HepG2 (cell line): Measurements from ENCODE around the gene KIF20A. TPM values are rescaled to one million over a fixed set of nuclear protein-coding genes. Genes with fewer than 3 reads are reported as not detected.

Experiments used
- ARID5B ChIP-seq: IDR thresholded peaks from 2 replicates; pipeline ENCODE4 v1.4.0; 2020; ENCODE audit warnings: mild to moderate bottlenecking, missing genetic modification reagents
- ARNT2 ChIP-seq: sonication (generic); formaldehyde crosslinking; IDR thresholded peaks from 2 replicates; pipeline ENCODE4 v1.8.0; 2022; ENCODE audit warnings: mild to moderate bottlenecking, low read depth, missing genetic modification reagents, moderate library complexity
- CBX2 ChIP-seq, 2 experiments: fragments of 200-600 bp in 1 of 2; sonication (generic); formaldehyde crosslinking in 1 of 2; IDR thresholded peaks; 2 replicates each; pipeline versions ENCODE4 v1.7.0 to v1.8.1; 2018 to 2022; ENCODE audit warnings: low read depth in 2 of 2, low read length in 1 of 2, mild to moderate bottlenecking in 1 of 2, missing genetic modification reagents in 1 of 2
- DR1 ChIP-seq: sonication (generic); formaldehyde crosslinking; IDR thresholded peaks from 2 replicates; pipeline ENCODE4 v1.8.0; 2021; ENCODE audit warnings: mild to moderate bottlenecking, missing genetic modification reagents, inconsistent platforms
- E2F2 ChIP-seq: sonication (generic); formaldehyde crosslinking; IDR thresholded peaks from 2 replicates; pipeline ENCODE4 v1.4.0; 2020; ENCODE audit warnings: missing genetic modification reagents, borderline replicate concordance
- E2F5 ChIP-seq: sonication (generic); formaldehyde crosslinking; conservative IDR thresholded peaks from 2 replicates; pipeline ENCODE4 v1.4.0; 2020; ENCODE audit warnings: missing genetic modification reagents
- ETV5 ChIP-seq: IDR thresholded peaks from 2 replicates; pipeline ENCODE4 v1.6.1; 2018; ENCODE audit warnings: missing biosample characterization, missing genetic modification reagents, inconsistent platforms, borderline replicate concordance
- MAFK ChIP-seq, 2 experiments: IDR thresholded peaks in 1 of 2; conservative IDR thresholded peaks in 1 of 2; 2 replicates each; pipeline ENCODE4 v1.6.1; 2011; ENCODE audit warnings: improper control_type of control experiment in 2 of 2, low read length in 2 of 2
- TBL1XR1 ChIP-seq: fragments of 150-350 bp; IDR thresholded peaks from 2 replicates; pipeline ENCODE4 v1.6.1; 2014; ENCODE audit warnings: borderline replicate concordance, low read length; ENCODE audit not compliant: partially characterized antibody
- TFAP4 ChIP-seq: sonication (generic); IDR thresholded peaks from 2 replicates; pipeline ENCODE4 v1.6.1; 2016; ENCODE audit warnings: low read depth, borderline replicate concordance
- ZBTB37 ChIP-seq: sonication (generic); formaldehyde crosslinking; IDR thresholded peaks from 2 replicates; pipeline ENCODE4 v1.4.0; 2020; ENCODE audit warnings: mild to moderate bottlenecking, missing genetic modification reagents
- ZBTB4 ChIP-seq: sonication (generic); formaldehyde crosslinking; IDR thresholded peaks from 2 replicates; pipeline ENCODE4 v1.4.0; 2020; ENCODE audit warnings: missing genetic modification reagents, mild to moderate bottlenecking, borderline replicate concordance
- ZFP37 ChIP-seq: sonication (generic); formaldehyde crosslinking; IDR thresholded peaks from 2 replicates; pipeline ENCODE4 v1.4.0; 2020; ENCODE audit warnings: missing genetic modification reagents, borderline replicate concordance
- ZNF382 ChIP-seq: sonication (generic); formaldehyde crosslinking; IDR thresholded peaks from 2 replicates; pipeline ENCODE4 v1.5.0; 2020; ENCODE audit warnings: missing genetic modification reagents, mild to moderate bottlenecking, borderline replicate concordance
- ZNF737 ChIP-seq: sonication (generic); formaldehyde crosslinking; IDR thresholded peaks from 2 replicates; pipeline ENCODE4 v1.5.0; 2020; ENCODE audit warnings: missing genetic modification reagents, mild to moderate bottlenecking, borderline replicate concordance
- polyA plus RNA-seq, 8 experiments: library from polyadenylated mRNA; depleted of rRNA in 3 of 8; stranded (reverse) in 7 of 8; unstranded in 1 of 8; fragments of >200 nt; fragmentation: Illumina TruSeq in 4 of 8; extraction: Trizol in 4 of 8; gene quantifications; 2 replicates each; pipeline versions ENCODE4 v1.2.1 to v1.2.3, GENCODE V29; 2011 to 2016; ENCODE audit warnings: low read depth in 4 of 8, missing spikeins in 1 of 8, mixed read lengths in 1 of 8; ENCODE audit not compliant: insufficient read depth in 1 of 8
- total RNA-seq, 5 experiments: library from RNA; depleted of rRNA; stranded (reverse); fragments of >200 nt; fragmentation: Illumina TruSeq; extraction: Trizol; gene quantifications; 2 replicates each; pipeline ENCODE4 v1.2.3, GENCODE V29; 2016; ENCODE audit warnings: low read depth in 1 of 5

The KIF20A gene
- total and polyA plus RNA-seq, 2 of the 13 experiments (the other 11 are each of a cell fraction or from before 2014, with no cell fraction given), result 17.1 to 66.8 TPM

DNA sequence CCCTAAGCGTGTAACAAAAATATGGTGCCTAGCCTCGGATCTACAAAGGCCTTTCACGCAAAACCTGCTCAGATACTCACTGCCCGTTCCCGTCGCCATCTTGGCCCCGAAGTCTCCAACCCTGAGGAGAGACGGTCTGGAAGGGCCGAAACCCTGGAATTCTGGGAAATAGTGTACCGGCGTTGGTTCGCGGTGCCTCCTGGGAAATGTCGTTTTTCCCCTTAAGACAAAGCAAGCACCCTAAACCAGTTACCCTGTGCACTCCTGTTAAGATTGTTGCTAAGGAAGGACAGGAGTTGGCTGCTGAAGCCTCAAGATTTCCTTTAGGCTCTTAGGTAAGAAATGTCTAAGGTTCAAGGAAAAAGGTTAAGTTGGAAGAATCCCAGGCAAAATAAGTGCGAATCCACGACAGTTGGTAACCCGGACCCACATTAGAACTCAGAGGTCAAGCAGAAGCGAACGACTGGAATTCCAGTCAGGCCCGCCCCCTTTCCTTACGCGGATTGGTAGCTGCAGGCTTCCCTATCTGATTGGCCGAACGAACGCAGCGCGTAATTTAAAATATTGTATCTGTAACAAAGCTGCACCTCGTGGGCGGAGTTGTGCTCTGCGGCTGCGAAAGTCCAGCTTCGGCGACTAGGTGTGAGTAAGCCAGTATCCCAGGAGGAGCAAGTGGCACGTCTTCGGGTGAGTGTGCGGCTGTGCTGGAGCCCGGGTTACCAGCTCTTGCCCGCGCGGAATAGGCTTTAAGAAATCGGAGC lies at the start of gene KIF20A, which contains the start of gene BRD8 (continued):
- TF ChIP-seq ZBTB4 (CRISPR knock-in tag), result no peak
- no peak for TF ChIP-seq ZNF382 (CRISPR knock-in tag)
- no peak for TF ChIP-seq MAFK (conservative IDR thresholded peaks at IDR 0.05 in 1 of 2, IDR thresholded peaks at IDR 0.05 in 1 of 2; ENCODE audit: low read length in 2 of 2)
- TF ChIP-seq ZNF737 (CRISPR knock-in tag), result no peak
- TF ChIP-seq TFAP4, result no peak
- TF ChIP-seq E2F5 (CRISPR knock-in tag), result peak; percentile 95
- peak; percentile 31; the same call in 1 of the 2 replicates for TF ChIP-seq ARNT2 (CRISPR knock-in tag)
- TF ChIP-seq E2F2 (CRISPR knock-in tag), result no peak
- TF ChIP-seq ZFP37 (CRISPR knock-in tag), result no peak
- peak; percentile 10 for TF ChIP-seq TBL1XR1
- no peak for TF ChIP-seq ETV5
- no peak for TF ChIP-seq ZBTB37 (CRISPR knock-in tag)
- no peak for TF ChIP-seq DR1 (CRISPR knock-in tag)
- no peak for TF ChIP-seq CBX2 (IDR thresholded peaks at IDR 0.05; ENCODE audit: low read depth, low read length)
- no peak for TF ChIP-seq CBX2 (CRISPR knock-in tag; IDR thresholded peaks at IDR 0.05; ENCODE audit: low read depth)
- 0 out of 2 replicates have a peak, but pooled peaks have one; percentile 2 for TF ChIP-seq ARID5B
